NCI-H524 (cell line): Measurements from ENCODE around the gene ULK1.
A peak's percentile ranks its signal among the peaks of the same experiment; 100 is the strongest.

Experiments
- DNase-seq, 2 experiments: peaks; one replicate each; lab custom pipeline; 2025; lab: John Stamatoyannopoulos, UW

The ULK1 gene

GRCh38 chr12:131894313-131894860, at the start of gene ULK1:
TSS of gene ULK1 (plus strand) at chr12:131894622. CDS start at chr12:131895002, 380 bp downstream.
- peak; percentile 63 to 91 for DNase-seq

- no peak for DNase-seq
These were observed 49.8 kb upstream of the ULK1 start for GRCh38 chr12:131844656-131845055.

- no peak for DNase-seq
These were observed 49.3 kb upstream of the ULK1 start for GRCh38 chr12:131845121-131845520.

GRCh38 chr12:131847456-131847855, 47.0 kb upstream of the ULK1 start:
- no peak for DNase-seq

GRCh38 chr12:131848753-131849152, 45.7 kb upstream of the ULK1 start:
- DNase-seq, result no peak

- DNase-seq, result no peak
These were observed 44.5 kb upstream of the ULK1 start for GRCh38 chr12:131849700-131850553.

- peak in 1 of 2 experiments; percentile 34 for DNase-seq
These were observed 43.4 kb upstream of the ULK1 start for GRCh38 chr12:131850856-131851559.

- DNase-seq, result no peak
These were observed 42.5 kb upstream of the ULK1 start for GRCh38 chr12:131851741-131852550.

GRCh38 chr12:131852551-131853299, 41.7 kb upstream of the ULK1 start:
- DNase-seq, result peak in 1 of 2 experiments; percentile 15

- DNase-seq, result no peak
These were observed 40.3 kb upstream of the ULK1 start for GRCh38 chr12:131853832-131854797.

GRCh38 chr12:131854861-131855476, 39.5 kb upstream of the ULK1 start:
- no peak for DNase-seq

GRCh38 chr12:131855521-131856142, 38.8 kb upstream of the ULK1 start:
- no peak for DNase-seq

- DNase-seq, result no peak
These were observed 37.9 kb upstream of the ULK1 start for GRCh38 chr12:131856366-131857097.

GRCh38 chr12:131857908-131858850, 36.2 kb upstream of the ULK1 start:
- no peak for DNase-seq

GRCh38 chr12:131860472-131861260, 33.8 kb upstream of the ULK1 start:
- no peak for DNase-seq

- DNase-seq, result no peak
These were observed 33.0 kb upstream of the ULK1 start for GRCh38 chr12:131861261-131862083.
